Hypothalamus (tissue), 51 donors: Measurements from ENCODE around the gene HECTD2.

Source experiments
- DNase-seq, 51 donors: peaks; one replicate each; lab custom pipeline; 2025; lab: John Stamatoyannopoulos, UW

The HECTD2 gene

DNA sequence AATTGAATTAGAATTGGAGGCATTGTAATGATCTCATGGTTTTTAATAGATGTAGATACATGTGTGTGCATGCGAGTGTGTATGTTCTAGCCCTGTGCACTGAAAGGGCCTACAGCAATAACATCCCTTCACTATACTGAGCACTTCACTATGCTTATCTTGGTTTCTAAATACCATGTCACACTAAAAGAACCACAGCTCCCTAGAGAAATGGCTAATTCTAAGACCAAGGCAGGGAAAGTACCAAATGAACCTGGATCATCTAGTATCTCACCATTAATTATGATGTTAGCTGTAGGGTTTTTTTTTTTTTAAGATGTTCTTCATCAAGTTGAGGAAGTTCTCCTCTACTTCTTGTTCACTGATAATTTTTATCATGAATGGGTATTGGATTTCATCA is 55.1 kb downstream of the HECTD2 start:
- no peak for DNase-seq

DNA sequence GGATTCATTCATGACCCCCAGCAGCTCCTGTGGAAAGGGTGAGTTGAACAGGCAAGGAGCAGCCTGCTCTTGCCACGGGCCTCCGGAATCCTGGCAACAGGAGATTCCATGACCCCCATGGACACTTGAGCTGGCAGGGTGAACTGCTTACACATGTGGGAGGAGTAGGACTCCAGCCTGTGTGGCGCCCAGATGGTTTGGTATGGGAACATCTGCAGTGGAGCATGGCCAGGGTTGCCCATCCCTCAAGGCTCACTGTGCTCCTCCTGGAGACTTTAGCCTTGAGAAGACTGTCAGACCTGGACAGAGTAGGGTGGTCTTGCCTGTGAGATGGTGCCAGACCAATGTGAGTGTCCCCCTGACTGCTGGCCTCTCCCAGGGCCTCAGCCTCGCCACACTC is 57.0 kb downstream of the HECTD2 start:
- no peak for DNase-seq

DNA sequence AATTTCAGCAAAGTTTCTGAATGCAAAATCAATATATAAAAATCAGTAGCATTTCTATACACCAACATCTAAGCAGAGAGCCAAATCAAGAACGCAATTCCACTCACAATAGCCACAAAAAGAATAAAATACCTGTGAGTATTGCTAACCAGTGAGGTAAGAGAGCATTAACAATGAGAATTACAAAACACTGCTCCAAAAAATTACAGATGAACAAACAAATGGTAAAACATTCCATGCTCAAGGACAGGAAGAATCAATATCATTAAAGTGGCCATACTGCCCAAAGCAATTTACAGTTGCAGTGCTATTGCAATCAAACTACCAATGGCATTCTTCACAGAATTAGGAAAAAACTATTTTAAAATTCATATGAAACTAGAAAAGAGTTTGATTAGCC is 61.5 kb downstream of the HECTD2 start:
- no peak for DNase-seq

DNA sequence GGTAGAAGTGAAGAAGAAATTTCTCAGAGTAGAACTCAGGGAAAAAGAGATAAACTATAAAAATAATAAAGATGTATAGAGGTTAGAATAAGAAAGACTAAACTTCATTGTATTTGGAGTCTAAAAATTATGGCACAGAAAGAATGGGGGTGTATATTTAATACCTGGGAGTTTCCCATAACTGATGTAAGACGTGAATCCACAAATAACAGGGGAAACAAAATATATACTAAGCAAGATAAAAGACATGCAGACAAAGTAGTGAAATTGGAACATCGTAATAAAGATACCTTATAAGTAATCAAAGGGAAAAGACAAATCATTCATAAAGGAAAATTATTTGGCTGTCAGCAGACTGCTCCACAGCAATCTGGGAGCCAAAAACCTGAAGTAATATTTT is 62.8 kb downstream of the HECTD2 start:
- DNase-seq = no peak

DNA sequence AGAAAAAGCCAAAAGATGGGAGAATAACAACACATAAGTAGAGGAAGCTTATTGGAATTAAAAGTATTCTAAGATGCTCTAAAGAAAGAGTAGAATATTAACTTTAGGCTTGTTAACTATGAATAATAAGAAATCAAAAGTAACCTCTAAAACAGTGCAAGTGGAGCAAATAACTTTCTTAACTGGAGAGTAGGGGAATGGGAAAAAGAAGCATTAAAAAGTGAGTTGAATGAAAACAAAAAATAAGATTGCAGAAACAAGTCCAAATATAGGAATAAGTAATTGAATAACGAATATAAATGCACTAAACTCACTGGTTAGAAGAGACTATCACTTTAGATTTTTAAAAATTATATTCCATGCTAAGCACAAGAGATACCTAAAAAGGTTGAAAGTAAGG is 63.9 kb downstream of the HECTD2 start:
- DNase-seq = no peak

DNA sequence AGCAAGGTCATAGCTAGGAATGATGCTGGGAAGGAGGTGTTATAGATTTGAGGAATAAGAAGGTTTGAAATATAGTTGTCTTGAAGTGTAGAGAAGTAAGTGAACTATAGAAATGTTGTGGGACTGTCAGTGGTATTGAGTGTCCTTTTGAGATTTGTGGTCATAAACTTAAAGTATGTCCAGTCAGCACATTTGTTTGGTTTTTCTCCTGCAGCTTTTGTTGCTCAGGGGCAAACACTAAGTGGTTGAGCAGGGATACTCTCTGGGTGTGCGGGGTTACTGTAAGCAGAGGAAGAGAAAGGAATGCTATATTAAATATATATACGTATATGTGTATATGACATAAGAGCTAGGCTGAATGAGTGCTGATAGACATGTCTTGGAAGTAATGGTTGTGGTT is 67.1 kb downstream of the HECTD2 start:
- no peak for DNase-seq

DNA sequence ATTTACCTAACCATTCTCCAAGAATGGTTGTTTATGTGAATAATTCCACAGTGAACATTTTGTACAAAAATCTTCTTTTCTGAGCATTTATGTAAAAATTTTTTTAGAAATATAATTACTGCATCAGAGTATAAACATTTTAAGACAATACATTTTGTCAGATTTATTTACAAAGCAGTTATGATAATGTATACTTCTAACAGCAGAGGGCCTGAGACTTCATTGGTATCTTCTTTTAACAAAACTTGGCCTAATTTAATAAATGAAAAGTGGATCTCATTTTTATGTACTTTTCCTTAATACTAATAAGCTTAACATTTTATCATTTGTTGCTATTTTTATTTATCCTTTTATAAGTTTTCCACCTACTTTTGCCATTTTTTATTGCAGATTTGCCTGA is 69.4 kb downstream of the HECTD2 start:
- no peak for DNase-seq

DNA sequence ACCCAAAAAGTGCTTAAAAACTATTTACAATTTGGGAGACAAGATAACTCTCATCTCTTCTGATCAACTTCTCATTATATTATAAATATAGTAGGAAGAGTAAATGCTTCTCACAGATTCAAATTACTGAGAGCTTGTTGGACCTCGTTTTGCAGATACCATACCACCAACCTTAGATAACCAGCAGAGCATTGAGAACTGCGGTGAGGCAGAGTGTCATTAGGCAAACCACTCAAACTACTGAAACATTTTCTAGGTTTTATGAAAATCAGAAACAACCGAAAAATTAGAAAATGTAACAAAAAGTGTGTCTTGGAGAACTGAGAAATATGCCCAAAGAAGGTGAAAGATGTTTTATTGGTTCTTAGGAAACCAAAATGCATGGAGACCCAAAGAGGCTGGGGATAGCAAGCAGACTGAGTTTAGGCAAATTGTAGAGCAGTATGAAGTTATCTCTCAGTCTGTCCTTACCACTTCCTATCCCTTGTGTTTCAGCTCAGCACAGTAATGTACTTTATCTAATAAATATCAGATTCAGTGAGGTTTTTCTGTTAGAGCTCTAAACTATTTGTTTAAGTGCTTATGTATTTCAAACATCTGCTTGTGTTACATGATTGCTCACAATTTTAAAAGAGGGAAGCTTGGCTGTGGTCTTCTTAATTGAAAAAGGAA is 77.9 kb downstream of the HECTD2 start:
- no peak for DNase-seq

DNA sequence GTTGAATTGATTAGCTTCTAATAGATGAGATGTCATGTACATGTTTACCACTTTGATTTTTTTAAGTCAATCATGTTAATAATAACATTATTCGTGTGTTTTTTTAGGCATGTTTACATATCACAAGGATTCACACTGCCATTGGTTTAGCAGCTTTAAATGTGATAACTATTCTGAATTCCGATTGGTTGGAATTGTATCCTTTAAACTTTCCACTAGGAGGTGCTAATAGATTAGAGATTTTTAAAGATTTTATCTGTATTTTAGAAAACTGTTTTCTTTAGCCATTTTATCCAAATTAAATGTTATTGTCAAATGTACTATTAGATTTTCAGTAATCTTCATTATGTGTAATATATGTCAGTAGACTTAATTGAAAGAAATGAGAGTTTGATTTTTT is 83.2 kb downstream of the HECTD2 start:
- no peak for DNase-seq

DNA sequence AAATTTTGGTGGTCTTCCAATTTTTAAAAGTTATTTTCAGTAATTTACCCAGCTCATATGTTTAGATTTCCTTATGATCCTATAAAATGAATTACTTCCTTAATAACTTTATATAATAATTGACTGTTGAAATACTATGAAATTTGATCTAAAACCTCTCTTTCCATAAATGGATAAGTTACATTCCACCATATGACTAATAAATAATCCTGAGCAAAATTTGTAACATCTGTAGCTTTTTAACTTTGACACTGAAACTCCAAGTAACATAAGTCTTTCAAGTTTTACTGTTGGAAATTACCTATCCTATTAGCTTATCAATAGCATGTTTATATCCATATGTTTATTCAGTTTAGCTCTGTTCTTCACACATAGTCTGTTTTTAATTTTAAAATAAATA is 85.3 kb downstream of the HECTD2 start:
- DNase-seq = no peak

DNA sequence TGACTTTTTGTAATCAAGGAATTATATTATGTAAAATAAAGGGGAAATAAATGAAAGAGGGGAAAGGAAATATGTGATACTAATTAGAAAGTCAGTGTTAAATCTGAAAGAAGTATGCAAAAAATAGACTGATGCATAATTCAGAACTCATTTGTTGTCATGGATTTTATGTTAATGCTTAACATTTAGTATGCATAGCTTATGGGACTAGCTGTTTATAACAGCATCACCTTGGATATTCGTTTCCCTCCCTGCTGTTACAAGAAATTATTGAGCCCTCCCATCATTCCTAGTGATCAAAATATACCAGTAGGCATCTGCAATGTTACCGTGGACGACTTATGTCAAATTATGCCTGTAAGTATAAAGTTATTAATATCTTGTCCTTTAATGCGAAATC is 85.9 kb downstream of the HECTD2 start:
- DNase-seq = no peak

DNA sequence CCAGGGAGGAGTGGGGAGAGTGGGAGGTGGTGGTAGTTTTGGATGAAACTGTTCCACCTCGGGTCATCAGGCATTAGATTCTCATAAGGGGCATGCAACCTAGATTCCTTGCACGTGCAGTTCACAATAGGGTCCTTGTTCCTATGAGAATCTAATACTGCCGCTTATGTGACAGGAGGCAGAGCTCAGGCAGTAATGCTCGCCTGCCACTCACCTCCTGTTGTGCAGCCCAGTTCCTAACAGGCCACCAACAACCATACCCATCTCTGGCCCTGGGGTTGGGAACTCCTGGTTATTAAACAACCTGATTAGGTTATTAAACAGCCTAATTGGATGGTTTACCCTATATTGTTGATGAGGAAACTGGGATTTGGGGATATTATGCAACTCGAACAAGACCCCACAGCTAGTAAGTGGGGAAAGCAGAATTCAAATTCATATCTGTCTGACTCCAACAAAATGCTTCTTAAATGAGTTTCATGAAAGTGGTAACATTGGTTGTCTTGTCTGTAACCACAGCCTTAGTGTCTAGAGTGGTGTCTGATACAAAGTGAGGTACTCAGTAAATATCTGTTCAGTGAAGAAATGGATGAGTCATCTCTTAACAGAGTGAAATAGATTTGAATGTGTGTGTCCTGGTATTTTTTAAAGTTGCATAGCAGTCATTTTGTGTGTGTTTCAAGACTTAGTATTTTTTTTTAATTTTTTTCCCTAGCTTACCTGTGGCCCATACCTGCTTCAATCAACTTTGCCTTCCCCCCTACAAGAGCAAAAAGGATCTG is 101.6 kb downstream of the HECTD2 start:
- no peak for DNase-seq

DNA sequence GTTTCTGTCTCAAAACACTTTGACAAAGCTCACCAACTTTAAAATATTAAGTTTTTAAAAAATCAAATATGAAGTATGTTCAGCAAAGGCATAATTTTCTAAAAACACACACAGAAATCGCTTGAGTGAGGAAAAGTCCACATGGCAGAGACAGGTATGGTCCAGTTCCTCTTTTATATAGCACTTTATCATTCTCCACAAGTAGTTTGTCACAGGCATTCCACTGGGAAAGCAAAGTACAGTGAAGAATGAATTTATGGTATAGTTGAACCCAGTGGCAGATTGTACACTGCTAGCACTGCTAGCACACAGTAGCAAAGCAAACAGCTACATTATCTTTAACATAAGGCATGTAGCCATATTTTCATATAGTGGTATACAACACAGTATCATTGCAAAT is 102.3 kb downstream of the HECTD2 start:
- DNase-seq = no peak

DNA sequence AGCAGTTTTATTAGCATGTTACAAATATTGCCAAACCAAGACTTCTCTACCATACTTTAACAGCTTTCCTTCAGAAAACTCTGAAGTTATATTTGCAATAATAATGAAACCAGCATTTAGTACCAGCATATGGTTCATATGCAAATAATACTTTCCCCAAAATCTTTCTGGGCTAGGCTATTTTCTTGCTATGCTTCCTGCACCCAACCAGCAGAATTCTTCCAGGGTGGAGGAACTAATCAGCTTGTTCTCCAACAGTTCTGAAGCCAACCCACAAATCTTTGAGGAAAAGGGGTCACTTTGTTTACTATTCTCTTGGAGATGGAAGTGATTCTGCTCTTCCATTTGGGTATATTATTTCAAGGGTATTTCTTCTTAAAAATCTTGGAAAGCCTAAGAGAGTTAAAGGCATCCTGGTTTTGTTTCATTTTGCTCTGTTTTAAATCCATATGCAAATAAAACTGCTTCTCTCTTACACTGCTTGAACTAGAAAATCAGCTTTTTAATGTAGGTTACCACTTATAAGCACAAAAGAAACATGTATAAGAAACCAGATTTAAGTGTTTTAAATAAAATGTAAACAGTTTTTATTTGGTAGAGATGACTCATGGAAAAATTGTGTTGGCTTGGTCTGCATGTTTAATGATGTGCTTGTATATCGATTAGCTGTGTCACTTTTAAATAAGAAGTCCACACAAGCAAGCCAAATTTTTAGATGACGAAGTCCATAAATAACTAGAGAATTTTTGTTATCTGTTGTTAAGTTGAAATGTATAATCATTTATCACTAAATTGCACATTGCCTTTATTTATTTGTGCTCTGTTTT is 103.7 kb downstream of the HECTD2 start:
- DNase-seq = no peak

DNA sequence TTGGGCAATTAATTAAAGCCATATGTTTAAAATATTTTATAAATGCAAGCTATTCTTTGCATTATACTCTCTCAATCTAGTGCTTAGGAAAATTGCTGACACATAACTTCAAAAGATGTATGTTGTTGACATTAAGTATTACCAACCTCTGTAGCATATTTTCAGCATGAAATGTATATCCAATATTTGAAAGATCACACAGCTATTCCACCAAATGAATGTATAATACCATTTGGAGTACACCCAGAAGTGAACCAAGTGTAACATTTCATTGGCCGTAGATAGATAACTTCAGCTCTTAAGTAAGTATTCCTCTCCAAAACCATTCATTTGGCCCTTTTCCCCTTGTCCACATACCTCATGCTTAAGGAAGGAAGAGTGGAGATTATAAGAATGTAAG is 104.6 kb downstream of the HECTD2 start:
- no peak for DNase-seq

DNA sequence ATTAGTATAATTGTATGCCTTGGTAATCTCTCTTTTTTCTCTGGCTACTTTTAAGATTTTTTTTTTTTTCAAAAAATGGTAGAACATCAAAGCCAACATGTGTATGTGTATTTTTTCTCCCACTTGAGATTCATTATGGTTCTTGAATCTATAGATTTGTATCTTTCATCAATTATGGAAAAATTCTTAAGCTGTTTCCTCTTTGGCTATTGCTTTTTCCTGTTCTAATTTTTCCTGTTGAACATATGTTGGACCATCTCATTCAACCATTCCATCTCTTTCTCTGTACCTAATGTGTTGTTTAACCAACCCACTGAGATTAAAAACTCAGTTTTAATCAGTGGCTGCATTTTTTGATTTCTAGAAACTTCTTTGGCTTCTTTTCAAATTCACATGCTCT is 107.2 kb downstream of the HECTD2 start:
- no peak for DNase-seq

DNA sequence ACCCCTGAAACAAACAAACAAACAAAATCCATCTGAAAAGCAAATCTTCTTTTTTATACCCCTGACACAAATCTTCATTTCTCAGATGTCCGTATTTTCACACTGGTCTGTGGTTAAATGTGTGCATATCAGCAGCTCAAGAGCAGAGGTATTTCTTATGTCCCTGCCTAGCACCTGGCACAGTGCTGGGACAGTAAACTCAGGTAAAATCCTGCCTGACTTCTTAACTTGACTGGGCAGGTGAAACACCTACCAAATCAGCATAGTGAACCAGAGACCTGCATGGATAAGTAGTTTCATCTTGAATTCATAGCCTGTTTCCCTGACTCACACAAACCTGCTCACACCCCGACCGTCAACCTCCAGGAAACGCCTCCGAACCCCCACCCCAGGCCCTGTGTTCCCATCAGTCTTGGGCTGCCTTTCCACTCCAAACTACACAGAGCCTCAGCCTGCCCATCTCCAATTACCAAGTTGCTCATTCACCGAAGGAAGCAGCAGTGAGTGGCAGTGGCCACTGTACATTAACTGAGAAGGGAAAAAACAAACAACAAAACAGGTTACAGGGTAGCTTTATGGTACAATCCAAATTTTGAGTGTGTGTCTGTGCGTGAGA is 109.9 kb downstream of the HECTD2 start:
- no peak for DNase-seq

DNA sequence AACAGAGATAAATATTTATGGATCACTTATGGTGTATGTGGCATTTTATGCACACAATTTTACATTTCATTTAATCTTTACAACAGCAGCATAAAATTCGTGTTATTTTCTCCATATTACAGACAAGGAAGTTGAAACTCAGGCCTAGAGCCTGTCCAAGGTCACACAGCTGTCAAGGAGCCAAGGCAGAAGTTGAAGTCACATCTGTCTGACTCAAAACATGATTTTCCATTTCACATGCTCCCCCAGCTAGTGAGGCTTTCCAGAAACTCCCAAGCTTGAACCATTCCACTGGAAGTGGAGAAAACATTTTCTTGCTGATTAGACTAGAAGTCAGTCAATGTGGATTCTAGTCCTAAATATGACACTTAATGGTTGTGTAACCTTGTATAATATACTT is 110.5 kb downstream of the HECTD2 start:
- DNase-seq = no peak

DNA sequence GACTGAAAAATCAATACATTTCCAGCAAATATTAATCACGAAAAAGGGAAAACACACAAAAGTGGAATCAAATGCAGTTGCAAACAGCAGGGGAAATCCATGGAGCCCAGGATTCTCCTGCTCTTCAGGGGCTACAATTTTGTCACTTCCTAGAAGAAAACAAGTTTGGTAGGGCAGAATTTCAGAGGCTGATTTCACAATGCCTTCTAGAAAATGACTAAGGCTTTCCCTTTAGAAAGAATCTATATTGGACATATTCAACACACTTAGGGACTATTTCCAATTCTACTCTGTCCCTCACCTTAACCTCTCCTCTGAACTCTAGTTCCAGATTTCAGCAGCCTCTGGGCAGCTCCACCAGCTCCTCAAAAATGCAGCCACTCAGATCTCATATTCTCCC is 111.3 kb downstream of the HECTD2 start:
- DNase-seq = no peak

DNA sequence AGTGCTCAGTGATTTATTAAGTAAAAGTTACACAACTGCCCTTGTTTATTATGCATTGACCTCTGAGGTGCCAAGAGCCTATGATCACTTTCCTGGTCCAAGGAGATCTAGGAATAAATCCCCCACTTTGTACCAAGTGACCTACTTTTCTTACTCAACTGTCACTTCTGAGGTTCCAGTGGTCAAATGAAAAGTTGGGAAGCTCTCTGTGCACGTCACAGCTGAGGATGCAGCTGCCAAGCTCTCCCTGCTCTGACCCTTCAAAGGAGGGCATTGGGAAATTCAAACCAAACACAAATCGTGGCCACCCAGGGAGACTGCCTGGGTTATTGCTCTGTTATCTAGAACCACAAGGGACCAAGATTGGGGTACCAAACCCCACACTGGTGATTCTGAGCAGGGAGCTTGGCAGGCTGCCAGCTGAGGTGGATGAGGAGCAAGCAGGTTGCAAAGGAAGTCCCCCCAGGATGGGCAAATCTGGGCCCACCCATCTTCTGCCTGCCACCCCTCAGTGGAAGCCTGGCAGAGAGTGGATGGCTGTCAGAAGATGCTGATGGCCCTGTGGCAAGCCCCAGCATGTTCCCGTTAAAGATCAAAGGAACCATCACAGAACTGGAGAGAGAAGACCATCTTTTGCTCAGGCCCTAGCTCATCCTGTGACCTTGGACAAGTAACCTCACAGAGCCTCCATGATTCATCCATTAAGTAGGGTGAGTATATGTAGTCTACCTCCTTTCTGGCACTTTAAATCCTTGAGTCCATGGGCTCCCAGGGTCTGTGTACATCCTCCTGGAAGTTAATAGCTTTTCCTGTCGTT is 116.0 kb downstream of the HECTD2 start:
- DNase-seq = no peak
